Neural cell (in vitro differentiated cells): ENCODE results near the gene NELFA. TPM values are rescaled to one million over a fixed set of nuclear protein-coding genes. Genes with fewer than 3 reads are reported as not detected.

Experiments
- H2AFZ ChIP-seq: fragments of 200-600, 300-800 bp; sonication (generic), shearing (Covaris generic); 2 replicates; pipeline ENCODE4 v1.6.0; 2014; ENCODE audit warnings: low read depth, mild to moderate bottlenecking, antibody characterized with exemption, low read length, moderate library complexity
- H3F3A ChIP-seq: fragments of 200-600 bp; shearing (Covaris generic); 2 replicates; pipeline ENCODE4 v1.6.1; 2016; ENCODE audit warnings: mild to moderate bottlenecking, moderate library complexity, mixed read lengths, antibody characterized with exemption, low read length; ENCODE audit not compliant: insufficient read depth, poor library complexity, severe bottlenecking
- H3K27ac ChIP-seq: fragments of 200-600, 300-800 bp; sonication (generic), shearing (Covaris generic); 2 replicates; pipeline ENCODE4 v1.5.1; 2014; ENCODE audit warnings: mild to moderate bottlenecking, low read length, moderate library complexity
- H3K27me3 ChIP-seq: fragments of 300-800, 200-600 bp; sonication (generic), shearing (Covaris generic); 2 replicates; pipeline ENCODE4 v1.6.0; 2014; ENCODE audit warnings: mild to moderate bottlenecking, low read depth, low read length, moderate library complexity; ENCODE audit not compliant: insufficient read depth
- H3K36me3 ChIP-seq: fragments of 300-800, 200-600 bp; sonication (generic), shearing (Covaris generic); 2 replicates; pipeline ENCODE4 v1.5.1; 2014; ENCODE audit warnings: mild to moderate bottlenecking, antibody characterized with exemption, low read length, moderate library complexity; ENCODE audit not compliant: insufficient read depth
- H3K4me2 ChIP-seq: fragments of 300-800, 200-600 bp; sonication (generic), shearing (Covaris generic); 2 replicates; pipeline ENCODE4 v1.6.0; 2014; ENCODE audit warnings: mild to moderate bottlenecking, low read length
- H3K4me3 ChIP-seq: fragments of 300-800, 200-600 bp; sonication (generic), shearing (Covaris generic); 2 replicates; pipeline ENCODE4 v1.5.1; 2014; ENCODE audit warnings: mild to moderate bottlenecking, low read length, moderate library complexity
- H3K79me2 ChIP-seq: fragments of 200-600 bp; shearing (Covaris generic); replicated peaks from 2 replicates; pipeline ENCODE4 v1.6.0; 2014; ENCODE audit warnings: mild to moderate bottlenecking, low read length, moderate library complexity; ENCODE audit not compliant: insufficient read depth
- H3K9ac ChIP-seq: fragments of 300-800, 200-600 bp; sonication (generic), shearing (Covaris generic); 2 replicates; pipeline ENCODE4 v1.6.1; 2016; ENCODE audit warnings: mild to moderate bottlenecking, low read length, mixed read lengths
- H3K9me2 ChIP-seq: fragments of 200-600 bp; shearing (Covaris generic); 2 replicates; pipeline ENCODE4 v1.6.1; 2016; ENCODE audit warnings: mild to moderate bottlenecking, low read length, mixed read lengths; ENCODE audit not compliant: insufficient read depth
- H3K9me3 ChIP-seq: fragments of 200-600, 300-800 bp; sonication (generic), shearing (Covaris generic); 2 replicates; pipeline ENCODE4 v1.6.1; 2016; ENCODE audit warnings: mild to moderate bottlenecking, mixed run types, low read length, moderate library complexity, mixed read lengths
- H4K20me1 ChIP-seq: fragments of 200-600 bp; shearing (Covaris generic); 2 replicates; pipeline ENCODE4 v1.6.1; 2016; ENCODE audit warnings: mild to moderate bottlenecking, mixed run types; ENCODE audit not compliant: insufficient read depth
- EP300 ChIP-seq: fragments of 450-650 bp; conservative IDR thresholded peaks from 2 replicates; pipeline ENCODE4 v1.6.1; 2014; ENCODE audit warnings: antibody characterized with exemption, mild to moderate bottlenecking, moderate library complexity; ENCODE audit not compliant: poor library complexity, severe bottlenecking
- EZH2 ChIP-seq: fragments of 200-600, 300-800 bp; shearing (Covaris generic), sonication (generic); IDR thresholded peaks from 2 replicates; pipeline ENCODE4 v1.6.1; 2014; ENCODE audit warnings: antibody characterized with exemption, low read length, borderline replicate concordance, mild to moderate bottlenecking; ENCODE audit not compliant: insufficient read depth, poor library complexity, severe bottlenecking
- MXI1 ChIP-seq: fragments of 450-650 bp; conservative IDR thresholded peaks from 2 replicates; pipeline ENCODE4 v1.6.1; 2014; ENCODE audit warnings: antibody characterized with exemption, mild to moderate bottlenecking; ENCODE audit not compliant: poor library complexity, severe bottlenecking
- POLR2AphosphoS5 ChIP-seq: IDR thresholded peaks from 2 replicates; pipeline ENCODE4 v1.6.1; 2012
- RAD21 ChIP-seq: fragments of 450-650 bp; conservative IDR thresholded peaks from 2 replicates; pipeline ENCODE4 v1.6.1; 2014; ENCODE audit warnings: antibody characterized with exemption, mild to moderate bottlenecking, moderate library complexity
- SMC3 ChIP-seq: fragments of 450-650 bp; conservative IDR thresholded peaks from 2 replicates; pipeline ENCODE4 v1.6.1; 2014; ENCODE audit warnings: antibody characterized with exemption, mild to moderate bottlenecking, moderate library complexity; ENCODE audit not compliant: poor library complexity
- TAF1 ChIP-seq: IDR thresholded peaks from 2 replicates; pipeline ENCODE4 v1.6.1; 2012; ENCODE audit warnings: low read depth
- polyA plus RNA-seq: library from polyadenylated mRNA; depleted of rRNA; stranded (reverse); fragments of >200 nt; gene quantifications from 2 replicates; pipeline ENCODE4 v1.2.3, GENCODE V29; 2014
- TF ChIP-seq, protein P1 (sequence below): IDR thresholded peaks from 2 replicates; pipeline ENCODE4 v1.6.1; 2012; ENCODE audit warnings: borderline replicate concordance
- TF ChIP-seq, protein P2 (sequence below): fragments of 450-650 bp; IDR thresholded peaks from 2 replicates; pipeline ENCODE4 v1.5.1; 2014; ENCODE audit warnings: antibody characterized with exemption, mild to moderate bottlenecking, moderate library complexity; ENCODE audit not compliant: poor library complexity, severe bottlenecking

NELFA gene
- polyA plus RNA-seq, 1 donor from 2014 or later: 40.5 TPM

DNA sequence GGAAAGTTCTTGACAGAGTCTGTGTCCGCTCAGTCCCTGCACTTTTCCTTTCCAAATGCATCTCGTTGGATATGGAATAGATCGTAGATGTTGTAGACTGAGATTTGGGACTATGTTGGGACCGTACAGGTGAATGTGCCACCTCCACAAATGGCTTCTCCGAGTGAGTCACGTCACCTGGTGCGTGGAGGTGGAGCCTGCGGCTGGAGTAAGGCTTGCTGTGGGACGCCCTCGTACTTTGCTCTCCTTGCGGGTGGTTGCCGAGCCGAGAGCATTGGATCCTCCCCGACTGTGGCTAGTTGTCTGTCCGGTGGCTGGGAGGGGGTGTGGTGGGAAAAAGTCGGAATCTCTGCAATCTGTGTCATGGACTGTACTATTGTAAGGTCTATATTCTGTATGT is 60.5 kb downstream of the NELFA start:
- no peaks in the 10 kb centered on the region for H3F3A ChIP-seq
- no peaks in the 10 kb centered on the region for H3K9me2 ChIP-seq
- H3K36me3 ChIP-seq: no peaks in the 10 kb centered on the region
- H4K20me1 ChIP-seq: no peaks in the 10 kb centered on the region
- no peak overlapping the region for H3K9ac ChIP-seq
- H2AFZ ChIP-seq: no peak overlapping the region
- no peak overlapping the region for H3K27ac ChIP-seq
- H3K27me3 ChIP-seq: no peaks in the 10 kb centered on the region
- no peak overlapping the region for H3K4me3 ChIP-seq
- no peak for TF ChIP-seq SMC3
- TF ChIP-seq MXI1: no peak
- TF ChIP-seq RAD21: no peak
- TF ChIP-seq POLR2AphosphoS5: no peak
- TF ChIP-seq, protein P1, sequence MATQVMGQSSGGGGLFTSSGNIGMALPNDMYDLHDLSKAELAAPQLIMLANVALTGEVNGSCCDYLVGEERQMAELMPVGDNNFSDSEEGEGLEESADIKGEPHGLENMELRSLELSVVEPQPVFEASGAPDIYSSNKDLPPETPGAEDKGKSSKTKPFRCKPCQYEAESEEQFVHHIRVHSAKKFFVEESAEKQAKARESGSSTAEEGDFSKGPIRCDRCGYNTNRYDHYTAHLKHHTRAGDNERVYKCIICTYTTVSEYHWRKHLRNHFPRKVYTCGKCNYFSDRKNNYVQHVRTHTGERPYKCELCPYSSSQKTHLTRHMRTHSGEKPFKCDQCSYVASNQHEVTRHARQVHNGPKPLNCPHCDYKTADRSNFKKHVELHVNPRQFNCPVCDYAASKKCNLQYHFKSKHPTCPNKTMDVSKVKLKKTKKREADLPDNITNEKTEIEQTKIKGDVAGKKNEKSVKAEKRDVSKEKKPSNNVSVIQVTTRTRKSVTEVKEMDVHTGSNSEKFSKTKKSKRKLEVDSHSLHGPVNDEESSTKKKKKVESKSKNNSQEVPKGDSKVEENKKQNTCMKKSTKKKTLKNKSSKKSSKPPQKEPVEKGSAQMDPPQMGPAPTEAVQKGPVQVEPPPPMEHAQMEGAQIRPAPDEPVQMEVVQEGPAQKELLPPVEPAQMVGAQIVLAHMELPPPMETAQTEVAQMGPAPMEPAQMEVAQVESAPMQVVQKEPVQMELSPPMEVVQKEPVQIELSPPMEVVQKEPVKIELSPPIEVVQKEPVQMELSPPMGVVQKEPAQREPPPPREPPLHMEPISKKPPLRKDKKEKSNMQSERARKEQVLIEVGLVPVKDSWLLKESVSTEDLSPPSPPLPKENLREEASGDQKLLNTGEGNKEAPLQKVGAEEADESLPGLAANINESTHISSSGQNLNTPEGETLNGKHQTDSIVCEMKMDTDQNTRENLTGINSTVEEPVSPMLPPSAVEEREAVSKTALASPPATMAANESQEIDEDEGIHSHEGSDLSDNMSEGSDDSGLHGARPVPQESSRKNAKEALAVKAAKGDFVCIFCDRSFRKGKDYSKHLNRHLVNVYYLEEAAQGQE: no peak
- no peak for TF ChIP-seq EZH2
- no peak for TF ChIP-seq TAF1
- TF ChIP-seq EP300: no peak
- TF ChIP-seq, protein P2, sequence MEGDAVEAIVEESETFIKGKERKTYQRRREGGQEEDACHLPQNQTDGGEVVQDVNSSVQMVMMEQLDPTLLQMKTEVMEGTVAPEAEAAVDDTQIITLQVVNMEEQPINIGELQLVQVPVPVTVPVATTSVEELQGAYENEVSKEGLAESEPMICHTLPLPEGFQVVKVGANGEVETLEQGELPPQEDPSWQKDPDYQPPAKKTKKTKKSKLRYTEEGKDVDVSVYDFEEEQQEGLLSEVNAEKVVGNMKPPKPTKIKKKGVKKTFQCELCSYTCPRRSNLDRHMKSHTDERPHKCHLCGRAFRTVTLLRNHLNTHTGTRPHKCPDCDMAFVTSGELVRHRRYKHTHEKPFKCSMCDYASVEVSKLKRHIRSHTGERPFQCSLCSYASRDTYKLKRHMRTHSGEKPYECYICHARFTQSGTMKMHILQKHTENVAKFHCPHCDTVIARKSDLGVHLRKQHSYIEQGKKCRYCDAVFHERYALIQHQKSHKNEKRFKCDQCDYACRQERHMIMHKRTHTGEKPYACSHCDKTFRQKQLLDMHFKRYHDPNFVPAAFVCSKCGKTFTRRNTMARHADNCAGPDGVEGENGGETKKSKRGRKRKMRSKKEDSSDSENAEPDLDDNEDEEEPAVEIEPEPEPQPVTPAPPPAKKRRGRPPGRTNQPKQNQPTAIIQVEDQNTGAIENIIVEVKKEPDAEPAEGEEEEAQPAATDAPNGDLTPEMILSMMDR: no peak
- no peaks in the 10 kb centered on the region for H3K9me3 ChIP-seq
- H3K4me2 ChIP-seq: no peak overlapping the region
- no peaks in the 10 kb centered on the region for H3K79me2 ChIP-seq

DNA sequence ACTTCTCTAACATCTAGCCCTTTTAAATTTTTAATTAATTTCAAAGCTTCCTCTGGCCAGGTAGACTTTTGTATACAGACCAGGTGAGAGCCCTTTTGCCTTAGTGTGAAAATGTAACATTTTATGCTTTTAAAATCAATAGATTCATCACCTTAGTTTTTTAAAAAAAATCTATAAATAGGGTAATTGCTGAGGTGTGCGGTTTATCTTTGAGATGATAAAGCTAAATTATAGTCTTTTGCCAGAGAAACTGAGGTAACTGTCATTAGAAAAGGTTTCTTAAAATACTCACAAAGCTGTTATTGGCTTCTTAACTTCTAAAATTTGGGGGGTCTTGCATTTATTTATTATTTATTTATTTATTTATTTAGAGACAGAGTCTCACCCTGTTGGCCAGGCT is 62.9 kb downstream of the NELFA start:
- Histone ChIP-seq H3K9me2 (no peaks in the 10 kb centered on the region), H3K27me3 (no peaks in the 10 kb centered on the region), H3K9me3 (no peaks in the 10 kb centered on the region), H3K27ac (no peak overlapping the region), H3K4me2 (no peak overlapping the region), H3K9ac (no peak overlapping the region), H3K36me3 (no peaks in the 10 kb centered on the region), H2AFZ (no peak overlapping the region), H3K4me3 (no peak overlapping the region), H3K79me2 (no peaks in the 10 kb centered on the region), H3F3A (no peaks in the 10 kb centered on the region), H4K20me1 (no peaks in the 10 kb centered on the region)
- TF ChIP-seq, protein P2: no peak
- TF ChIP-seq SMC3 (no peak), RAD21 (no peak), POLR2AphosphoS5 (no peak), EP300 (no peak), EZH2 (no peak), TAF1 (no peak), MXI1 (no peak)
- TF ChIP-seq, protein P1: no peak
